ENCODE data around the gene ATG7.

The ATG7 gene

DNA sequence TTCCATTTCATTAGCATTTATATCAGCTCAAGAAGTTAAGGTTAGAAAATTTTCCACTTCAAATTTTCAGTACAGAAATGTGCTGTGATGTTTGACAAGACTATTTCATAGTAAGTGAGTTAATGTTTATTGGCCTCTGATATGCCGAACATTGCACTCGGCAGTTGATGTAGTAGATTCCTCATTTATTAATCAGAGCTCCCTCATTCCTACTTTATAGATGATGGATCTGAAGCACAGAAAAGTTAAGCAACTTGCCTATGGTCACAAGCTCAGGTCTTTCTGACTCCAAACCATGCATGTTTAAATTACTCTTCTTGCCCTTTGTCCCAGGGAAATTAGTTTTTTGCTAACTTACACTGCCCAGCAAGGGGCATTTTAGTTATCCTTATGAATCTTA lies 92.0 kb downstream of the ATG7 start:
- no peak for DNase-seq

DNA sequence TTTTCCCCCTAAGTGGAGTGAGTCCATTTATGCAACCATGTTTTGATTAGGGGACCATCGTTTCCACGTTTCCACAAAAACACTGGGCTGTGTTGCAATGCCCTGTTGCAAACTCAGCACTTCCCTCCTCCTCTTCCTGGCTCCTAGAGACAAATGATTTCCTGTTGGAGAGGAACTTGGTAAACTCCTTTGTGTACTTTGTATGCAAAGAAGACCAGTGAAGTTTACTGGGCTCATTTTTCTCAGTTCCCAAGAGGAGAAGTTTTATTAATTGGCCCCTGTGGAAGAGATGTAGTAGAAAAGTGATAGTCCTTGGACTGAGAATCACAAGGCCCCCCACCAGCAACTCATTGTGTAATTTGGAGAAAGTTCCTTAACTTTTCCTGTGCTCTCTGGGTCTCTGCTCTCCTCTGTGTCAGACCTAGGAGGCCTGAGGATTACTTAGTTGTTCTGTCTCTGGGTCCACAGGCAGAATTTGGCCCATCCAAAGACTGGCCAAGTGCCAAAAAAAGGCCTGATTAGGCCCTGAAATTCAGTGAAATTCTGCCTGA lies 95.0 kb downstream of the ATG7 start:
- DNase-seq, result no peak

GRCh38 chr3:11370191-11370590 lies 98.0 kb downstream of the ATG7 start:
- DNase-seq, result no peak

DNA sequence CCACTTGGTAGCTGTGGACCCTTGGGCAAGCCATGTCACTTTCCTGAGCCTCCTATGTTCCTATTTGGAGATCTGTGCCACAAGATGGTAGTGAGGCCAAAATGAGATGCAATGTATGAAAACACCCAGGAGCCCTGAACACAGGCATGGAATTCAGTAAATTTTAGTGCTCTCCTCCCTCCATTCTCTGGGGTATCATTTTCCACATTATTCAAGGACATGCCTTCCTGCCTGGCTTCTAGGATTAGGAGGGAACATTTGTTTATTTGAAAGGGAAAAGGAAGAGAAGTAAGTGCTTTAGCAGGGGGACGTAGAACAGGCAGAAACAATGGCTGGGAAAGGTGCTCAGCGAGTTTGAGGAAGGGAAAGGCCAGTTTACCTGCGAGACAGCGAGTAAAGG lies 98.8 kb downstream of the ATG7 start:
- DNase-seq, result no peak

GRCh38 chr3:11371747-11372146 lies 99.5 kb downstream of the ATG7 start:
- no peak for DNase-seq

DNA sequence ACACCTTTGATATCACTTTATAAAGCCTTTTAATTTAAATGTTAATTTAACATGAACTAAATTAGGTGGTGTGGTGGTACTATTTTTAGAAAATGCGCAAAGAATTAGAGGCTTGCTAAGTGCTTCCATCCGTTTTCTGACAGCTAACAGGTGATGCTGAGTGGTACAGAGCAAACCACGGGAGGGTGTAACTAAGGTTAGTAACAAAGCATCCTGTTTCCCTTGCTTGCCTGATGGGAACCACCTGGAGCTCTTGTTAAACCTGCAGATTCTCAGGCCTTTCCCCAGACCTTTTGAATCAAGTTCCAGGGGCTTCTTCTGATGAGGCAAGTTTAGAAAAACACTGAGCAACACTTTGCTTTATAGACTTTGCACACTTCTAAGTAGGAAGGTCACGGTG lies 101.0 kb downstream of the ATG7 start:
- DNase-seq, result no peak

- no peak for DNase-seq
These were observed 101.5 kb downstream of the ATG7 start for GRCh38 chr3:11373654-11374053.

DNA sequence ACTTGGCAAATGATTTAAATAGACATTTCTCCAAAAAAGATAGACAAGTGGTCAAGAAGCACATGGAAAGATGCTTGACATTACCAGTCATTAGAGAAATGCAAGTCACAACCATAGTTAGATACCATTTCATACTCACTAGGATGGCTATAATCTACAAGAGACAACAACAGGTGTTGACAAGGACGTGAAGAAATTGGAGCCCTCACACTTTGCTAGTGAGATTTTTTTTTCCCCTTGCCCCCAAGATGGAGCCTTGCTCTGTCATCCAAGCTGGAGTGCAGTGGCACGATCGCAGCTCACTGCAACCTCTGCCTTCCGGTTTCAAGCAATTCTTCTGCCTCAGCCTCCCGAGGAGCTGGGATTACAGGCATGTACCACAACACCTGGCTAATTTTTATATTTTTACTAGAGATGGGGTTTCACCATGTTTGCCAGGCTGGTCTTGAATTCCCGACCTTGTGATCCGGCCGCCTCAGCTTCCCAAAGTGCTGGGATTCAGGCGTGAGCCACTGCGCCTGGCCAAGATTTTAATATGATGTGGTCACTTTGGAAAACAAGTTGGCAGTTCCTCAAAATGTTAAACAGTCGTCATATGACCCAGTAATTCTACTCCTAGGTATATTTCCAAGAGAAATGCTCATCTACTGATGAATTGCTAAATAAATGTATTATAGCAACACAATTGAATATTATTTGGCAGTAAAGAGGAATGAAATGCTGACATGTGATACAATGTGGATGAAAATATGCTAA lies 103.3 kb downstream of the ATG7 start:
- no peak for DNase-seq

- no peak for DNase-seq
These were observed 105.5 kb downstream of the ATG7 start for GRCh38 chr3:11377719-11378118.

DNA sequence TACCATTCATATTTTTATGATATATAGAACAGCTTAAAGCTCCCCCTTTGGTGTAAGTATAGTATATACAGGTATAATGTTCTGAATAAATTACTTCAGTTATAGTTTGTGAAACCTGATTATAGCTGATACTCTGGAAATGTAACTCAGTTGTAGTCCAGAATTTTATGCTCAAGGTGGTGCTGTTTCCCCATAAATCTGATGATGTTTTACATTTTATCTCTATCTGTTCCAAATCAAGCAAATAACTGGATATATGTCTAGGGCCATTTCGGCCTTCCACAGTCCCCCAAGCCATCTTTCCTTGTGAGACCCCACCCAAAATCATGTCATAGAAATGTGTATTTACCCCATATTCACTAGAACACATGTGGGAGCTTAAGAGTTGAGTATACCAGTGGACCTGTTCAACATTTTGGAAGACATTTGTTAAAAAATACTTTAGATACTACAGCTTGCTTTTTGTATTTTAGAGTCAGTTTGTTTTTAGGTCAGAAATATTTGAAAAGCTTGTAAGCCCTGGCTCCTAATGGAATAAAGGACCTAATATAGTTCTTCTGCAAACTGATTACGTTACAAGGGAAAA lies 107.1 kb downstream of the ATG7 start:
- DNase-seq, result no peak

DNA sequence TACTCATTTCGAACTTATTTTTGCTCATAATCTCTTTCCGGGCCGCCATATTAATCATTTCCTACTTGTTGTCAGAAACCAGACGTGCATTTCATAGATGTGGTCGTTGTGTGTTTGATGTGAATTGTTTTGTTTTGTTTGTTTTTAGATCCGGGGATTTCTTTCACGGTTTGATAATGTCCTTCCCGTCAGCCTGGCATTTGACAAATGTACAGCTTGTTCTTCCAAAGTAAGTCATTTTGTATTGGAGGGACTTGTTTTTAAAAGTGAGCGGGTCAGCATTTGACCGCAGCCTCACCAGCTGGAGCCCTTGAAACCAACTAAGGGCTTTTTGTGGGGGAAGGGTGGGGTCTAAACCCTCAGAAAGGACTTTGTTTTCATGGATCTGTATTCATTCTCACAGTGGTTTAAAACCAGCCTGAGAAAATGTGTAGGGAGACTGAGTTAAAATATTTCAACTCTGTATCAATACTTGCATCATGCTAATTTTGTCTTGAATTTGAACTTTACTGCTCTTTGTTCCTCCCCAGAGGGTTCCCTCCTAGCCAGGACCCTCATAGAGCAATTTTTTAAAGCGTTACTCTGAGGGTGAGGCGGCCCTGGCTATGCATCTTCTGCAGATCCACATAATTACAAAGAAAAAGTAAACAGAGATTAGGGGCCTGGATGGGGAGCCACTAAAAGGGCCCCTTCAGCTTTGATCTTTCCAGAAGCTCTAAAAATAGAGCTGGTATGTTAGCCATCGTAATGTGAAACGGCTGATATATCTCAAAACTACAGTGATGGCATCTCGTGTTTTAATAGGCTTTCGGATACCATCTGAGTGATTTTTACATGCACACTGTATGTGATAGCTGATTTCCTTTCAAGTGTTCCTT lies 107.9 kb downstream of the ATG7 start:
- no peak for DNase-seq

DNA sequence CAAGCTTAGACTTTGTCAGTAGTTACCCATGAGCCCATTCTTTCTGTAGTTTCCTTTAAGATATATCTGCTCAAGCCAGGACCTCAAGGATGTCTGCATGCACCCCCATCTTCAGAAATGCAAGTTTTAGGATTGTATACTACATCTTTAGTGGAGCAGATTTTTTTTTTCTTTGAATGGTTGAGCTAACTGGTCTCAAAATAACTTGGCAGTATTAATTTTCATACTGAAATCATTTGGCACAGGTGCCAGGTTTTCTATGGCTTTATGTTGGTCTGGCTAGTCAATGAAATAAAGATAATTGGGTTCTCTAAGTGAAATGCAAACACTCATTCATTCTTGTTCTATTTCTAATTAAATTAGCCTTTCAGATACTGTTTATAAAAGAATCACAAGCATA lies 108.9 kb downstream of the ATG7 start:
- no peak for DNase-seq

GRCh38 chr3:11381563-11381962 lies 109.4 kb downstream of the ATG7 start:
- DNase-seq, result no peak

DNA sequence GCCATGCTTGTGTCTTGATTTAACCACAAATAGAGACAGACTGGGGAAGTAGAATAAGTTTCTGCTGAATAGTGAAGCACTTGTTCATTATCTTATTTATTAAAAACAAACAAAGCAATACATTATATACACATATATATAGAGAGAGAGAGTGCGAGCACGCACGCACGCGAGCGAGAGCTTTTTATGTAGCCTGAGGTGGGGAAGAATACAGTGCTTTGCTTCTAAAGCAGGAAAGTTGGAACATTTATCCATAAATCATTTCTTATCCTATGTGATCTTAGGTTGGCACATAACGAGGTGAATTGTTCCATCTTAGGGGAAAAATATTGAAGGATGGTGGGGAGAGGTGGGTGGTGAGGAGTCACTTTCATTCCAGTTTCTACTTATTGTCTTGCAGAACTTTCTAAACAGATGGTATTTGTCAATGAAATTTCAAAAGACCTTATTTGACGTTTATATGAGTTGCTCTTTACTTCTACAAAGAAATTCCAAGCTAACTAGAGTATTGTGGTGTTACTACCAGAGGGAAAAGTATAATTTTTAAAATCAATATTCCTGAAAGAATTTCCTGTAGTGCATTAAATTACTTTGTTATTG lies 110.0 kb downstream of the ATG7 start:
- DNase-seq, result no peak

DNA sequence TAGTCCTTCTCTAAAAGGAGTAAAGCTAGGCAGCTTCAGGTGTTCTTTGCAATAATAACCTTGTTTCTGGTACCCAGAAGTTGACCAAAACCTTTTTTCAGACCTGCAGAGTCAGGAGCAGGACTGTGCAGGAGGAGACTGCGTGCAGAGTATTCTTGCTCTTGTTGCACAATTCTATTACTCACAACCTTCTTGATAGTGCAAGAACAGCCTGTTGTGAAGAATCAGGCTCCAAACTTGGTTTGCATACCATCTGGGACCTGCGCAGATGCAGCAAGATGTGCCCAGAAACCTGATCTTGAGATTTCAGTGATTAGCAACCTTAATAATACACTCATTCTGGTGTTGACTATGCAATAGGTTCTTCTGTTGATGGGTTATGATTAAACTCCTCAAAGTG lies 111.9 kb downstream of the ATG7 start:
- DNase-seq, result no peak

DNA sequence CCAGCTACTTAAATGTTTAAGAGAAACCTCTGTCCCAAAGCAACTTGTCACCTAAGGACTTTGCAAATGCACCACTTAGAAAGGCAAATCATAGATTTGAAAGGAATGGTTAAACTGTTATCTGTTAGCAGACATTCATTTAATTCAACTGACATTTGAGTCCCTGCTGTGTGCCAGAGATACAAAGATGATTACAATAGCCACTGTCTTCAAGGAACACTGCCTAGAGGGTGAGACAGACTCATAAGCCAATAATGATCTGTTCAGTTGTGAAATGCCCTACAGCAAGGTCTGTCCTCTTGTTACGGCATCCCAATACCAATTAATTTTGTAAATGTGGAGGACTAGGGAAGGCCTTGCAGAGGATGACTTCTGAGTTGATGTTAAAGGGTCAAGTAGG lies 113.1 kb downstream of the ATG7 start:
- DNase-seq, result no peak

GRCh38 chr3:11385891-11386290 lies 113.7 kb downstream of the ATG7 start:
- DNase-seq, result no peak

DNA sequence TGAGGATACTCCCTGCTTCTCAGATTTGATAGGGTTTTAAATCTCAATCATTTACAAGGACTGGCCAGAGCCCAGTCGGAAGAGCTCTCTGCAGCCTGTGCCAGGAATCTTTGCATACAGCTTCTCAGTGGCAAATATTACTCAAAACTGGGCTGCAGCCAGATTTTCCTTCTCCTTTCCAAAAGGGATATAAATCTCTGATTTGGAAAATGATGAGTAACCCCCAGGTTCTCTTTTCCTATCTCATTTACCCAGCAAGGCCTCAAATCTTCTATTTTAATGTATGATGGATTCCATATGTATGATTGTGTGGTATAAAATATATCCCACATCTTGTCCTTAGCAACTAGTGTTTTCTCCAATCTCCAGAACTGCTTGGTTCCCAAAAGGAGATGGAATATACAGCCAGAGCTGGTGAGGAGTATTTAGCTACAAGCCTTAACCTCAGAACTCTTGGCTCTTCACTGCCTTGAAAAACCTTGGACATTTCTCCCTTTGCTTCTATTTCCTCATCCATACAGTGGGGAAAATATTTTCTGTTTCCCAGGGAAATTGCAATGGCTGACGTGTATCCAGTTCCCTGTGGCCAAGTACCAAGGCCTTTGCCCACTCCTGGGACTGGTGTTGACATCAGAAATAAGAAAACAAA lies 114.4 kb downstream of the ATG7 start:
- no peak for DNase-seq

DNA sequence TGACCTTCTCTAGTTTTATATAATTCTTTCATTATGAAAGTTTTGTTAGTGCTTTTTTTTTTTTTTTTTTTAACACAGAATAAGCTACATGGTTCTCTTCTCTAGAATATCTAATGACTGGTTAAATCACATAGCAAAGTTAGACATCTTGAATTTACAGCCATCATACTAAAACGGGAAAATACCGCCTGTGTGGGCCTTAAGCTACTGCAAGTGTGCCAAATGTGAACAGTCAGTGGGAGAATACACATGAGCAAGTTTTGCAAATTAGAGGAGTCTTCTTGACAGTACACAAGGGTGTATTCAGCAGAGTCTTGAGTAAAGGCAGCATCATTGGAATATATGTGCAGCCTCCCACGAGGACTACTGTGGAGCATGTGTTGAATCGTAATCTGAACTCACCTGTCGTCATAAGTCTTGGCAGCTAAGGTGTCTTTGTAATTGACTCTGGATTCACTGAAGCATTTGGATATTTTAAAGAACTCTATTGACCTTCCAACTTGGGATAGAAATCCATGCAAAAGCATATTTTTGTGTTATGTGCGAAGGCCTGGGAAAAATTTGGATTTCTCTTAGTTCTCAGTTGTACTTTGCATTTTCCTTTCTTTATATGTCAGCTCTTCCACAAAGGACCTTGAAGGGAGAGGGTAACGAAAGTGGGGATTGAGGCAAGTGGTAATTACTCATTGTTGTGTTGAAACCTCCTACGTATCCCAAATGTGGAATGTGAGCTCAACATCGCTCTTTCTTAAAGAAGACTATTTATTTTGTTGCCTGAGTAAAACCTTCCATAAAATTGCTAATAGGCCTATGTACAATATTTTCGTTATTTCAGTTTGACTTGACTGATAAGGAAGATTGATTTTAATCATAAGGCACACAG lies 117.4 kb downstream of the ATG7 start:
- no peak for DNase-seq

DNA sequence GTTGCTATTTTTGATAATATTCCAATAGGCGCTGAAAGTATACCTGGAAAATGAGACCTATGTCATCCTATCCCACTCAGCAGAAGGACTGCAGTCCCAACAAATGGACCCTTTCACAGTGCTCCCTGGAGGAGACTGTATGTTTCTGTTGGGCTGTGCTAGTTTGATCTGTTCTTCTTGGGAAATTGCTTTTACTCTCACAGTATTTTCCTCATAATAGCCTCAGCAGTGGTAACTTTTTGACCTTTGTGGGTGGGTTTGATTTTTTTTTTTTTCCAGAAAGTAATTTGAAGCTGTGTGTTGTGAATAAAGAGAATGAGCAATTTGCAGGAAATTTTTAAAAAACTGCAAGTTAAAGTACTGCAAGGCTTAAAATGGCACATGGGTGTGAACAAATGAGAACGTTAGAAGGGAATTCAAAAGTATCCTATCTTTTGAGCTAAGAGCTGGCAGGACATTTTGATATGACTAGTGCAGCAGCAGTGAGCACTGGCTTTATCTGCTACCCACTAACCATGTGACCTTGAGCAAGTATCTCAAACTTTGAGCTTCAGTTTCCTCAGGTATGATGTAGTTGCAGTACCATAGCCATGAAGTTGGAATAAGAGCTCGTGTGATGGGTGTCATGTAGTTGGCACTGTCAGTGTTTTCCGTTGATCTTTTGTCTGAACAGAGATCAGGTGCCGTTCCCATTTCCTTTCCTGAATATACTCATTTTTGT lies 118.4 kb downstream of the ATG7 start:
- DNase-seq, result no peak

Measured in stimulated activated CD4-positive, alpha-beta T cell treated with anti-CD3 and anti-CD28 coated beads, Interleukin-1b, Interleukin-23, amount 100 ng/mL, for 48 hours (primary cell).